Choroid plexus epithelial cell (primary cell): ENCODE measurements around the gene PIGR.
A peak's percentile ranks its signal among the peaks of the same experiment; 100 is the strongest.

Experiments used
- DNase-seq: peaks from one replicate; pipeline ENCODE4 v3.0.0-alpha.2; 2010; ENCODE audit warnings: low read depth
- H3K4me3 ChIP-seq: 2 replicates; pipeline ENCODE4 v1.5.1; 2011; ENCODE audit warnings: low read depth, mild to moderate bottlenecking, control low read depth, low read length, moderate library complexity
- TF ChIP-seq, protein P1 (sequence below): conservative IDR thresholded peaks from 2 replicates; pipeline ENCODE4 v1.5.1; 2011; ENCODE audit warnings: low read depth, mild to moderate bottlenecking, control low read depth, inconsistent platforms, low read length, moderate library complexity

PIGR gene

GRCh38 chr1:206969090-206969489, 22.8 kb upstream of the PIGR start:
- TF ChIP-seq, protein P1, sequence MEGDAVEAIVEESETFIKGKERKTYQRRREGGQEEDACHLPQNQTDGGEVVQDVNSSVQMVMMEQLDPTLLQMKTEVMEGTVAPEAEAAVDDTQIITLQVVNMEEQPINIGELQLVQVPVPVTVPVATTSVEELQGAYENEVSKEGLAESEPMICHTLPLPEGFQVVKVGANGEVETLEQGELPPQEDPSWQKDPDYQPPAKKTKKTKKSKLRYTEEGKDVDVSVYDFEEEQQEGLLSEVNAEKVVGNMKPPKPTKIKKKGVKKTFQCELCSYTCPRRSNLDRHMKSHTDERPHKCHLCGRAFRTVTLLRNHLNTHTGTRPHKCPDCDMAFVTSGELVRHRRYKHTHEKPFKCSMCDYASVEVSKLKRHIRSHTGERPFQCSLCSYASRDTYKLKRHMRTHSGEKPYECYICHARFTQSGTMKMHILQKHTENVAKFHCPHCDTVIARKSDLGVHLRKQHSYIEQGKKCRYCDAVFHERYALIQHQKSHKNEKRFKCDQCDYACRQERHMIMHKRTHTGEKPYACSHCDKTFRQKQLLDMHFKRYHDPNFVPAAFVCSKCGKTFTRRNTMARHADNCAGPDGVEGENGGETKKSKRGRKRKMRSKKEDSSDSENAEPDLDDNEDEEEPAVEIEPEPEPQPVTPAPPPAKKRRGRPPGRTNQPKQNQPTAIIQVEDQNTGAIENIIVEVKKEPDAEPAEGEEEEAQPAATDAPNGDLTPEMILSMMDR = no peak
- no peak for DNase-seq
- H3K4me3 ChIP-seq = no peak overlapping the region

- peak; percentile 46 for DNase-seq
- H3K4me3 ChIP-seq = no peak overlapping the region
- TF ChIP-seq, protein P1 = no peak
Observed at GRCh38 chr1:206967096-206967849, 21.0 kb upstream of the PIGR start.

- TF ChIP-seq, protein P1 = no peak
- DNase-seq = no peak
- no peak overlapping the region for H3K4me3 ChIP-seq
Observed at GRCh38 chr1:206965781-206966180, 19.5 kb upstream of the PIGR start.

DNA sequence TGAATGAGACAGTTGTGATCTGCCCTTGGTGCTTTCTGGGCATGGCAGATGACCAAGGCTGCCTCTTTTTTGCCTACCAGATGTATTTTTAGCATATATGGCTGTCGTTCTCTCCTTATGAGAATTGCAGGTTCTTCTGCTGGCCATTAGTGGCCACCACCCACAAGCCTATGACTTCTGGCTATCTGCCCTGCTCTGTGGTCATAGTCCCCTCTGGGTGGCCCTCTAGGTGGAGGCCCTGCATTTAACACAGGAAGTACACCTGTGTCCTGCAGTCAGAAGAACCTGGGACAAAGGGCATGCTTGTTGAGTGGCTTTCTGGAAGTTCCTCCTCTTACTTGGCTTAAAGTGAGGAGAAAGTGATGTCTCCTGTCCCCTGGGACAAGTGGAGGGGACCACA, 17.5 kb upstream of the PIGR start:
- H3K4me3 ChIP-seq = no peak overlapping the region
- TF ChIP-seq, protein P1 = no peak
- no peak for DNase-seq

DNA sequence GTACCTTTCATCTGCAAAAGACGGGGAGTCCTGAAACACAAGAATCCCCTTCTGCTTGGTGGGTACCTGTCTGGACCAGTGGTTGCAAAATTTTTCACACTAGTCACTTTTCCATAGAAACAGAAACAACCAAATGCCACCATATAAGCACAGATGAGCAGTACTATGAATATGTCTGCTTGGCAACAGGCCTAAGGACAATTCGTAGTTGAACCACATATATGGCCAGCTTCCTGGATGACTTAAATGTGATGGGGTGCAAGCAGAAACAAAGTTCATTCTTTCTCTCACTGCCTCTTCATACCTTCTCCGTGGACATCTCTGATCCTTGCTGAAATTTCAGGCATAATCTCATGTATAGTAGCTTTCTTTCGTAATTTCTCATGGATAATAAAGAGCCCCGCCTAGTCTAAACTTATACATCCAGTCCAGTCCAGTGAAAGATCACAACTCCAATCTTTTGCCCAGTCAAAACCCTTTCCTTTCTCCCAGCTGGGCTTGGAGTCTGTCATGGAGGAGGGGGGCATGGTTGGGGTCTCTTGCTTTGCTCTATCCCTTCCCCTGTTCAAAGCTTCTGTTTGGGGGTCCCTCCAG, 16.9 kb upstream of the PIGR start:
- no peak overlapping the region for H3K4me3 ChIP-seq
- TF ChIP-seq, protein P1 = no peak
- DNase-seq = peak; percentile 4

DNA sequence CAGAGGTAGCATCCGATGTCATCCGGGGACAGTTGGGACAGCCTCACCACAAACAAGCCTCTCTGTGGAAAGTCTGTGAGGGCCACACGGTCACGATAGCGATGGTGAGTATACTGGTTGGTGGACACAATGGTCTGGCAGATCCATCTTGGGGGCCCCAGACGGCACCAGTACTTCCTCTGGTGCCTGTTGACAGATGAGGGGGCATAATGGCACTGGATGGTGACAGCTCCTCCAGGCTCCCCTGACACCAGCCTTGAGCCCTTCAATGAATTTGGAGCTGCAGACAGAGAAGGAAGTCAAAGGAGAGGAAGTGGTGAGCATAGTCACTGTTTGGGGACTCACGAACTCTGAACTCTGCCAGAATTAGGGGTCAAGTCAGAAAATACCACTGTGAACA, 16.0 kb upstream of the PIGR start:
- H3K4me3 ChIP-seq = no peak overlapping the region
- no peak for DNase-seq
- TF ChIP-seq, protein P1 = no peak

GRCh38 chr1:206961668-206962067, 15.4 kb upstream of the PIGR start:
- TF ChIP-seq, protein P1 = no peak
- no peak overlapping the region for H3K4me3 ChIP-seq
- DNase-seq = no peak
